ENCODE measurements around the gene RIMS1. TPM values are rescaled to one million over a fixed set of nuclear protein-coding genes. Genes with fewer than 3 reads are reported as not detected.
"Not testable (repeated sequence)": the region's sequence is repeated elsewhere in the genome, so short reads cannot be mapped to it uniquely, and the experiment has no call there.

Gene RIMS1
- total RNA-seq, 4 donors from 2014 or later: 0.54 to 5.0 TPM; not detected in 2

- Histone ChIP-seq H3K9me3 (no peaks in the 10 kb centered on the region), H3K27me3 (no peaks in the 10 kb centered on the region), H3K27ac (no peak overlapping the region), H3K4me3 (no peak overlapping the region), H3K36me3 (no peaks in the 10 kb centered on the region), H3K4me1 (no peaks in the 10 kb centered on the region)
- no peak for DNase-seq
- no peak for TF ChIP-seq POLR2A (IDR thresholded peaks at IDR 0.05)
- no peak for TF ChIP-seq CTCF (IDR thresholded peaks at IDR 0.05)
Measured at GRCh38 chr6:72328775-72329174, 442.4 kb downstream of the RIMS1 start.

GRCh38 chr6:72335203-72335602 lies 448.9 kb downstream of the RIMS1 start:
- H3K27ac ChIP-seq, H3K27me3 ChIP-seq, H3K9me3 ChIP-seq, H3K4me3 ChIP-seq, H3K36me3 ChIP-seq, H3K4me1 ChIP-seq, DNase-seq: not testable (repeated sequence)

- H3K4me1 ChIP-seq: no peaks in the 10 kb centered on the region
Measured at GRCh38 chr6:72348926-72349325, 462.6 kb downstream of the RIMS1 start.

GRCh38 chr6:72350296-72350881 lies 464.0 kb downstream of the RIMS1 start:
- TF ChIP-seq CTCF (IDR thresholded peaks at IDR 0.05) (no peak), POLR2A (IDR thresholded peaks at IDR 0.05) (no peak)
- no peaks in the 10 kb centered on the region for H3K9me3 ChIP-seq
- no peaks in the 10 kb centered on the region for H3K4me1 ChIP-seq
- no peak overlapping the region for H3K27ac ChIP-seq
- no peak for DNase-seq
- H3K4me3 ChIP-seq: no peak overlapping the region
- no peaks in the 10 kb centered on the region for H3K27me3 ChIP-seq
- H3K36me3 ChIP-seq: no peaks in the 10 kb centered on the region

More at GRCh38 chr6:72348926-72349325, 462.6 kb downstream of the RIMS1 start:
- no peak overlapping the region for H3K27ac ChIP-seq
- DNase-seq: no peak
- H3K36me3 ChIP-seq: no peaks in the 10 kb centered on the region
- H3K9me3 ChIP-seq: no peaks in the 10 kb centered on the region
- no peaks in the 10 kb centered on the region for H3K27me3 ChIP-seq
- H3K4me3 ChIP-seq: no peak overlapping the region
- TF ChIP-seq POLR2A (IDR thresholded peaks at IDR 0.05) (no peak), CTCF (IDR thresholded peaks at IDR 0.05) (no peak)

- TF ChIP-seq CTCF (IDR thresholded peaks at IDR 0.05): no peak
- TF ChIP-seq POLR2A (IDR thresholded peaks at IDR 0.05): no peak
- Histone ChIP-seq H3K9me3 (no peaks in the 10 kb centered on the region), H3K27me3 (no peaks in the 10 kb centered on the region), H3K4me1 (no peaks in the 10 kb centered on the region), H3K4me3 (no peak overlapping the region), H3K27ac (no peak overlapping the region), H3K36me3 (no peaks in the 10 kb centered on the region)
- DNase-seq: no peak
Measured at GRCh38 chr6:72363844-72364740, 477.7 kb downstream of the RIMS1 start.

GRCh38 chr6:72365773-72366172 lies 479.4 kb downstream of the RIMS1 start:
- no peak for TF ChIP-seq POLR2A (IDR thresholded peaks at IDR 0.05)
- no peak for TF ChIP-seq CTCF (IDR thresholded peaks at IDR 0.05)
- Histone ChIP-seq H3K4me3 (no peak overlapping the region), H3K36me3 (no peaks in the 10 kb centered on the region), H3K4me1 (no peaks in the 10 kb centered on the region), H3K27me3 (no peaks in the 10 kb centered on the region), H3K27ac (no peak overlapping the region), H3K9me3 (no peaks in the 10 kb centered on the region)
- no peak for DNase-seq
